NCI-H446 treated with DMSO at 0.1 percent for 48 hours (cell line): ENCODE data around the gene SRP72.
"Not testable (repeated sequence)": the region's sequence is repeated elsewhere in the genome, so short reads cannot be mapped to it uniquely, and the experiment has no call there.

ENCODE experiments used
- DNase-seq: peaks from one replicate; lab custom pipeline; 2025; lab: John Stamatoyannopoulos, UW

SRP72 gene

DNA sequence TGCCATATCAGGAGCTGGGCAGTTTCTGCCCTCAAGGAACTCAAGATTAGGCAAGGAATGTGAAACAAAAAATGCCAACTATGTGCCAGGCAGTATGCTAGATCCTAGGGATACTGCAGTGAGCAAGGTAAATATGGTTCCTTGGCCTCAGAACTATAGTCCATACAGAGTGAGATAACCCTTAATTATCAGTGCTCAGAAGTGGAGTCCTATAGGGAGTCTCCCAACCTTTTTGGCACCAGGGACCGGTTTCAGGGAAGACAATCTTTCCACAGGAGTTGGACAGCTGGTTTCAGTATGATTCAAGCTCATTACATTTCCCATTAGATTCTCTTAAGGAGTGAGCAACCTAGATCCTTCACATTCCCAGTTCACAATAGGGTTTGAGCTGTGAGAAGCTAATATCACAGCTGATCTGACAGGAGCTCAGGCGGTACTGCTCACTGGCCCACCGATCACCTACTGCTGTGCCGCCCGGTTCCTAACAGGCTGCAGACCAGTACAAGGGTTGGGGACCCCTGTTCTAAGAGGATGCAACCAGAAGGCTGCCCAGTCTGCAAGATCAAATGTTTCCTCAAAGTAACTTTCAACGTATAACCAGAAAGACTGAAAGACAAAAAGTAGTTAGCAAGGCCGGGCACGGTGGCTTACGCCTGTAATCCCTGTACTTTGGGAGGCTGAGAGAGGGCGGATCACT is 1.7 kb upstream of the SRP72 start:
- DNase-seq, result no peak

DNA sequence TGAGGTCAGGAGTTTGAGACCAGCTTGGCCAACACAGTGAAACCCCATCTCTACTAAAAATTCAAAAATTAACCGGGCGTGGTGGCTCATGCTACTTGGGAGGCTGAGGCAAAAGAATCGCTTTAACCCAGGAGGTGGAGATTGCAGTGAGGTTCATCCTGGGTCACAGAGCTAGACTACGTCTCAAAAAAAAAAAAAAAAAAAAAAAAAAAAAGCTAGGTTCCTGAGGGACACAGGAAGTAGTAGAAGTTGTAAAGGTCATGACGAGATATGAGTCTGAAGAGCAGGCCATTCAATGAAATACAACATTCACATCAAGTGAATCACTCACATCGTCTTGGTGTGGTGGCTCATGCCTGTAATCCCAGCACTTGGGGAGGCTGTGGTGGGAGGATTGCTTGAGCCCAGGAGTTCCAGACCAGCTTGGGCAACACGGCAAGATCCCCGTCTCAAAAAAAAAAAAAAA is 1.1 kb upstream of the SRP72 start:
- not testable (repeated sequence) for DNase-seq

- DNase-seq, result no peak
These were observed 520 bp upstream of the SRP72 start for GRCh38 chr4:56466910-56467283.

- DNase-seq, result no peak
These were observed 643 bp downstream of the SRP72 start for GRCh38 chr4:56468097-56468422.

- no peak for DNase-seq
These were observed 2.2 kb downstream of the SRP72 start for GRCh38 chr4:56469489-56470210.

DNA sequence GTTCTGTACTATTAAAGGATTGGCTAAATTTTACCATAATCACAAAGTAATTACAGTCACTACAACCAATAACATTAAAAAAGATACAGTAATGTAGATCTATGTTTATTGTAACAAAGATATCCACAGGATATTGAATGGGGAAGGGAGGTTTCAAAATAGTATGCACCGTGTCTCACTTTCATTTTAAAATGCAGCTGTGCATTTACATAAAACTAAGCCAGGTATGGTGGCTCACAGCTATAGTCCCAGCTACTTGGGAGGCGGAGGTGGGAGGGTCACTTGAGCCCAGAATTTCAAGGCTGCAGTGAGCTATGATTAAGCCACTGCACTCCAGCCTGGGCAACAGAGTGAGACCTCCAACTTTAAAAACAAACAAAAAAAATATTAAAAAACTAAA is 8.5 kb downstream of the SRP72 start:
- DNase-seq, result no peak

DNA sequence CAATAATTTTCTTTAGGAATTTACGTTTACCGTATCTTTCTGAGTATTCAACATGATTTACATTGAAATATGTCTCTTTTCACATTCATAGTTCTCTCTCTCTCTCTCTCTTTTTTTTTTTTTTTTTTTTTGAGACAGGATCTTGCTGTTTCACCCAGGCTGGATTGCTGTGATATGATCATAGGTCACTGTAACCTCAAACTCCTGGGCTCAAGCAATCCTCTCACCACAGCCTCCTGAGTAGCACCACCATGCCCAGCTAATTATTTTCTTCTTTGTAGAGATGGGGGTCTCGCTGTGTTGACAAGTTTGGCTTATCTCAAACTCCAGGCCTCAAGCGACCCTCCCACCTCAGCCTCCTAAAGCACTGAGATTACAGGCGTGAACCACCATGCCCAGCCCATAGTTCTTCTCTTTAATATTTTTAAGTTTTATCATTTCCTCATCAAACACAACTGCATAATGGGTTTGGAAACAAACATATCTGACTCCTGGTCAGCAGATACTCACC is 9.8 kb downstream of the SRP72 start:
- DNase-seq, result no peak

DNA sequence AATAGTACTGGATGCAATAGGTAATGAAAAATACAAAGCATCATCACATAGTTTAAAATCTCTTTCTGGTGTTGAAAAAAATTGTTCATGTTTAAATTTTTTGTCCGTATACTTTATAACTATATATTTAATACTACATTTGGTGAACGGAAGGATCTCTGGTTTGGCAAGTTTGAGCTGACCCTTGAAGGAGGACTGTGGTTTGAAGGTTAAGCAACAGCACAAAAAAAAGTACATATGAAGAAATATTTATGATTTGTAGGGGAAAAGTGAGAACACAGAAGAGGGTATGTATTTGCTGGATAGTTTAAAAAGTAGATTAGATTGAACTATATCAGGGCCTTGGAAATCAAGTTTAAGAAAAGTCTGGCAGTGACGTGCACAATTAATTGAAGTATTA is 13.3 kb downstream of the SRP72 start:
- DNase-seq, result no peak

- DNase-seq, result no peak
These were observed 28.8 kb downstream of the SRP72 start for GRCh38 chr4:56496241-56496640.

DNA sequence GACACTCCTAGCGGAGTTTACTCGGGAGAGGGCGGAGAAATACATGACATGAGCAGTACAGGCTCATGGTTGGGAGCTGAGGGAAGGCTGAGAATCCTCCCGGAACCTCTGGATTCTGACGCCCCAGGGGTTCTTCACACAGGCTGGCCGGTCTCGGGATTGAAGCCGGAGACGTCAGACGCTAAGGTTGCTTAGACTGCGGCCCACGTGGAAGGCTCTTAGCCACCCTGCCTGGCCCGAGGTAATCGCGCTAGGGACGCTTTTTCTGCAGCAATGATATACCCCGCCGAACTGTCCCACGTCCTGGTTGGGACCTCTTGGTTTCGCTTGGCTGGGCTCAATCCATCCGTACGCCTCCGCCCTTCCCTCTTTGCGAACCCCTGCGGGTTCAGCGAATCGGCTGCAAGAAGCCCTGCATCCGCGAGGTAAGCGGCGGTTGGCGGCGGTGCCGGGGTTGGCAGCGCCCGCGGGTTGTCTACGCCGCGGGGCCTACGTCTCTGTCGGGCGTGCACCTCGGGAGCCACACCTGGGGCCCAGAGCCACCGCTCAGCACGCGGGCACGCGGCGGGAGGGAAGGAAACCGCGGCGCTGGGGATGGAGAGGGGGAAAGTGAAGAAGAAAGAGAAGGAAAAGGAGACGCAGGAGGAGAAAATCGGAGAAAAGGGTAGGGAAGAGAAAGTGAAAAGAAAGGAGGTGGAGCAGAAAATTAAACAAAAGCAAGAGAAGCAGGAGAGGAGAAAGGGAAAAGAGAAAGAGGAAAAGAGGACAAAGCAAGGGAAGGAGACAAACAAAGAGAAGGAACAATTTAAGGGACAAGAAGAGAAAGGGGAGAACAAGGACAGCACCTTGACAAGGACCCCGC is 38.1 kb downstream of the SRP72 start, which contains the start of gene ARL9:
TSS of gene ARL9 (plus strand) at position 523 of the 862 bp plus-strand sequence. CDS start at position 595, 72 bp downstream.
- no peak for DNase-seq

GRCh38 chr4:56511098-56511497 is 43.7 kb downstream of the SRP72 start:
- no peak for DNase-seq

DNA sequence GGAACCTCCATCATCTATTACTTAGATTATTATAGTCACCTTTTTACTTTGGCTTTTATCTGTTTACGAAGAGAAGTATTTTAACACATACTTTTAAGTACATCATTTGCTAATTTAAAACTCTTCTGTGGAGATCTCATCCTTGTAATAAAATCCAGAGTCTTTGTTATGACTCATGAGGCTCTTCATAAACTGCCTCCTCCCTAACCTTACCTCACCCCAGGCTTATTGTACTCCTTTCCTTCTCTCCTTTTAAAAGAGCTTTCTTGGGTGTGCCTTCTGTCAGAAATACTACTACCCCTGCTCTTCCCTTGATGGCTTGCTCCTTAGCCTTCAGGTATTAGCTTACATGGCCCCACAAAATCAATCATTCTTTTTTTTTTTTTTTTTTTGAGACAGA is 44.7 kb downstream of the SRP72 start:
- no peak for DNase-seq

DNA sequence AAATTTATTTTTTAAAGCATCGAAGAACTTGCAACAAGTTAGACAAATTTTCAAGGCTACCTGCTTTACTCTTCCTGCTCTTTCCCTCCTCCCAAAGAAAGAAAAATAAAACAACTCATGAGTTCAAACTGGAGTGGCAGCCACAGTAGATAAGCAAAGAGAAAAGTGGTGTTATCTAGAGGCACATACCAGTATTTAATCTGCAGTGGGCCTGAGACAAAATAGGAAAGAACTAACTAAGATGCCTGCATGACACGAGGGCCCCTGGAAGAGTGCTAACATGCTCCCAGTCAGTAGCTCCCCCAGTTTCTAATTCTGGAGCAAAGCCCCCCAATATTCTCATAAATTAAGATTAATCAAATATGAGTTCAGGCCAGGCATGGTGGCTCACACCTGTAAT is 46.1 kb downstream of the SRP72 start:
- DNase-seq, result no peak

- peak; percentile 49 for DNase-seq
These were observed 63.1 kb downstream of the SRP72 start for GRCh38 chr4:56530269-56531148.

DNA sequence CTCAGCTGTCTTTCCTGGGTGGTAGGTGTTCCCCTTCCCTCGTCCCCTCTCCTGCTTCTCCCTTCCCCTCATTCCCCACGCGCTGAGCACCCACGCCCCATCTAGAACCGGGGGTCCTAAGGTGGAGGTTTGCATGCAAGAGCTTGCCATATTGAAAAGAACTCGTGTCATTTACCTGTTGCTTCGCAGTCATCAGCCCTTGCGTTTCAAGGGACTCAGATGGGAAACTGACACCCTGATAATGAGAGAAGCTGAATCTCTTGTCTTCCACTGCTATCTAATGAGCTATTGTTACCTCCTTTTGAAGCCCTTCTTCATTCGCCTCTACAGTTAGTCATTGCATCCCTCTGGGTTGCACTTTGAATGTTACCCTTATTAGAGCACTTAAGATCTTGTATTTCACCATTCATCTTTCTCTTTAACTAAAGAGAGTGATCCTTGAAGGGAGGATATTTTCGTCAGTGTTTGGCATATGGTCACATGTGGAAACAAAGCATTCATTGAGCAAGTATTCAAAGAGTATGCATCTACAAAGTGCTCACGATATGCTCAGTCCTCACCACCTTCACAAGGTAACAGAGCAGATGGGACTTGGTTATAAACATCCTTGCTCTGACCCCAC is 63.8 kb downstream of the SRP72 start:
- no peak for DNase-seq

- DNase-seq, result no peak
These were observed 64.4 kb downstream of the SRP72 start for GRCh38 chr4:56531823-56532222.

DNA sequence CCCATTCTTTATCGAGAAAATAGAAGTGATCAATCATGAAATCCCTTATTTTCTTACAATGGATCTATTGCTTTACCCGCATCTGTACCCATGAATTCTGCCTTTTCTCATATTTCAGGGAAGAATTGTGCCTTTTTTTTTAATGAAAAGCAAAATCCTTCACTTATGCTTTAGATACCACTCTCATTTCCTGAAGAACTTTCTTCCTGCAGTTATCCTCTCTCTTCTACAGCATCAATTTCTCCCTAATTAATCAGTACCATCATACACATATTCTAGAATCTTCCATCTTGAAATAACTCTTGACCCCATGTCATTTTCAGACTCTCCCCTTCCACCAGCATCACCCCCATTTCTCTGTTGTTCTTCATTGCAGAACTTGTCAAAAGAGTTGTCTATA is 64.8 kb downstream of the SRP72 start:
- no peak for DNase-seq

- DNase-seq, result no peak
These were observed 68.5 kb downstream of the SRP72 start for GRCh38 chr4:56535915-56536314.

DNA sequence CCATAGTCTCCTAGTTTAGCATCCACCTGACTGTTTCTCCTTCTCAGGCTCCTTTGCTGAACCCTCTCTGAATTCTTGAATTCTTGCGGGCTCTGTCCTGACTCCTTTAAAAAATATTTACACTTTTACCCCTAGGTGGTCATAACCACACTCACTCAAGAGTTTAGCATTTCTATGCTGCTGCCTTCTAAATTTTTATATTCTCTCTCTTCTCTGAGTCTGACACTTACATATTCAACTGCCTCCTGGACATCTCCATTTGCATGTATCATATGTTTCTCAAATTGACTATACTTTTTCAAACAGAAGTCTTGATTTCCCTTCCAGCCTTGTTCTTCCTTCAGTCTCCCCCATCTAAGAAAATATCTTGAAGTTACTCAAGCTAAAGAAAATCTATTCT is 69.7 kb downstream of the SRP72 start:
- DNase-seq, result no peak

DNA sequence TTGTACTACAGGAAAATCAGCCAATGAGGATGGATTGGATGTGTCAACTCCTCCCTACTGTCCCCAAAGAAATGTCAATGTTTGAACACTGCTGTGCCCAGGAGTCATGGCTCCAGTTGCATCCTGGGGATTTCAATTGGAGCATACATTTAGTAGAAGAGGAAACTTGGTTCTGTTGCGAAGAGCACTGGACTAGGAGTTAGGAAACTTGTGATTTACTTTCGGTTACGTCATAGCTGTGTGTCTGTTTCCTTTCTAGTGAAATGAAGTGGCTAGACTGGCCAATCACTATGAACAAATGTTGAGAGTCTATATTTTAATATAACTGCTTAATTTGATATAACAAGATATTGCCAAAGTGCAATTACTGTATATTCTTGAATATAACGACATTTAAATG is 73.4 kb downstream of the SRP72 start:
- no peak for DNase-seq

GRCh38 chr4:56544573-56545131 is 77.2 kb downstream of the SRP72 start:
- DNase-seq, result peak; percentile 54
